PC-3 (cell line): ENCODE data around the gene RTN4RL2. TPM values are rescaled to one million over a fixed set of nuclear protein-coding genes. Genes with fewer than 3 reads are reported as not detected.

ENCODE experiments used
- ATAC-seq: fragments of 200-7000 bp; cut with Tn5 transposase; 2 replicates; pipeline ENCODE4 v1.9.1; 2020; ENCODE audit warnings: mild to moderate bottlenecking, moderate library complexity
- BruUV-seq: library from RNA; stranded (reverse); fragments of 400-500 nt; replicated peaks from 2 replicates; lab custom pipeline; 2021; lab: Mats Ljungman, UMichigan
- CTCF ChIA-PET: fragments of 300-600 bp; sonication (Branson Sonifier 250); formaldehyde crosslinking; loops from one replicate; lab custom pipeline; 2022; ENCODE audit warnings: antibody characterized with exemption; lab: Charles Lee
- POLR2A ChIA-PET: fragments of 300-600 bp; sonication (Branson Sonifier 250); formaldehyde crosslinking; loops from one replicate; lab custom pipeline; 2022; ENCODE audit warnings: antibody characterized with exemption; ENCODE audit not compliant: unreplicated experiment; lab: Charles Lee
- DNase-seq: peaks from one replicate; pipeline ENCODE4 v3.0.0-alpha.2; 2015
- H2AFZ ChIP-seq: fragments of 300-600 bp; sonication (generic); 2 replicates; pipeline ENCODE4 v1.6.0; 2016; ENCODE audit warnings: antibody characterized with exemption, low read length
- H3F3A ChIP-seq: fragments of 300-600 bp; sonication (generic); one replicate; pipeline ENCODE4 v1.6.0; 2017; ENCODE audit warnings: antibody characterized with exemption, low read length, control low read depth, mild to moderate bottlenecking; ENCODE audit not compliant: unreplicated experiment
- H3K27ac ChIP-seq: fragments of 300-600 bp; sonication (generic); 2 replicates; pipeline ENCODE4 v1.5.1; 2016; ENCODE audit warnings: mild to moderate bottlenecking, low read length
- H3K27me3 ChIP-seq: fragments of 300-600 bp; sonication (generic); 2 replicates; pipeline ENCODE4 v1.6.1; 2016; ENCODE audit warnings: low read length, mixed read lengths
- H3K36me3 ChIP-seq: fragments of 300-600 bp; sonication (generic); 2 replicates; pipeline ENCODE4 v1.6.1; 2016; ENCODE audit warnings: low read depth, mixed run types, low read length, mixed read lengths
- H3K4me1 ChIP-seq: fragments of 300-600 bp; sonication (generic); 2 replicates; pipeline ENCODE4 v1.5.1; 2016; ENCODE audit warnings: low read length; ENCODE audit not compliant: insufficient read depth
- H3K4me2 ChIP-seq: fragments of 300-600 bp; sonication (generic); 2 replicates; pipeline ENCODE4 v1.6.0; 2016; ENCODE audit warnings: low read length
- H3K4me3 ChIP-seq: fragments of 300-600 bp; sonication (generic); 2 replicates; pipeline ENCODE4 v1.5.1; 2016; ENCODE audit warnings: mild to moderate bottlenecking, low read length, mixed read lengths
- H3K79me2 ChIP-seq: fragments of 300-600 bp; sonication (generic); 2 replicates; pipeline ENCODE4 v1.6.1; 2017; ENCODE audit warnings: low read length, mixed read lengths
- H3K9ac ChIP-seq: fragments of 300-600 bp; sonication (generic); 2 replicates; pipeline ENCODE4 v1.6.0; 2016; ENCODE audit warnings: mild to moderate bottlenecking, low read length
- H3K9me2 ChIP-seq: fragments of 300-600 bp; sonication (generic); replicated peaks from 2 replicates; pipeline ENCODE4 v1.6.1; 2016; ENCODE audit warnings: mixed run types, low read length, mixed read lengths
- H3K9me3 ChIP-seq: fragments of 300-600 bp; sonication (generic); 2 replicates; pipeline ENCODE4 v1.6.1; 2016; ENCODE audit warnings: low read length, mixed read lengths
- H4K20me1 ChIP-seq: fragments of 300-600 bp; sonication (generic); 2 replicates; pipeline ENCODE4 v1.6.1; 2016; ENCODE audit warnings: low read length, mixed read lengths
- CTCF ChIP-seq: fragments of 300-600 bp; sonication (generic); conservative IDR thresholded peaks from 2 replicates; pipeline ENCODE4 v1.5.1; 2017; ENCODE audit warnings: antibody characterized with exemption, low read depth, mild to moderate bottlenecking, low read length
- EZH2 ChIP-seq: fragments of 300-600 bp; sonication (generic); IDR thresholded peaks from one replicate; pipeline ENCODE4 v1.6.1; 2017; ENCODE audit warnings: antibody characterized with exemption, mild to moderate bottlenecking, low read length; ENCODE audit not compliant: unreplicated experiment
- EZH2phosphoT487 ChIP-seq: fragments of 300-600 bp; sonication (generic); IDR thresholded peaks from 2 replicates; pipeline ENCODE4 v1.6.1; 2018; ENCODE audit warnings: mild to moderate bottlenecking, antibody characterized with exemption, low read length, borderline replicate concordance
- intact Hi-C: fragments of 100-400 bp; cut with micrococcal nuclease; formaldehyde crosslinking; loops from 2 replicates; pipeline ENCODE4 v1.9.0; 2023
- total RNA-seq: library from RNA; depleted of rRNA; stranded (reverse); fragments of >200 nt; gene quantifications from 2 replicates; pipeline ENCODE4 v1.2.3, GENCODE V29; 2014

The RTN4RL2 gene
- total RNA-seq, 1 experiment from 2014 or later: 3.5 TPM

- no TSS peak for BruUV-seq
- Histone ChIP-seq H3K4me1 (no peaks in the 10 kb centered on the region), H3K9me3 (no peaks in the 10 kb centered on the region), H3K9me2 (no peaks in the 10 kb centered on the region), H4K20me1 (no peaks in the 10 kb centered on the region), H3K79me2 (no peaks in the 10 kb centered on the region), H3F3A (no peaks in the 10 kb centered on the region), H3K9ac (no peak overlapping the region), H3K27ac (no peak overlapping the region), H3K36me3 (0 out of 2 replicates have a peak, but pooled peaks cover 8% of the 10 kb centered on the region), H3K27me3 (no peaks in the 10 kb centered on the region), H3K4me2 (no peak overlapping the region), H3K4me3 (no peak overlapping the region), H2AFZ (no peak overlapping the region)
- CTCF ChIA-PET: no interaction called here
- ATAC-seq (no peak), DNase-seq (no peak)
- POLR2A ChIA-PET: no interaction called here
- intact Hi-C loops: no loop called here
- TF ChIP-seq EZH2: no peak
- no peak for TF ChIP-seq CTCF
- no peak for TF ChIP-seq EZH2phosphoT487
Measured at GRCh38 chr11:57414612-57415212, 45.6 kb upstream of the RTN4RL2 start.

GRCh38 chr11:57416436-57416835, 43.9 kb upstream of the RTN4RL2 start:
- no peak overlapping the region for H3K9ac ChIP-seq
- H3K4me3 ChIP-seq: no peak overlapping the region
- H3K79me2 ChIP-seq: no peaks in the 10 kb centered on the region
- no peaks in the 10 kb centered on the region for H3F3A ChIP-seq
- DNase-seq: no peak
- TF ChIP-seq CTCF (no peak), EZH2 (no peak), EZH2phosphoT487 (no peak)
- no peak overlapping the region for H3K27ac ChIP-seq
- H3K36me3 ChIP-seq: 0 out of 2 replicates have a peak, but pooled peaks cover 8% of the 10 kb centered on the region
- intact Hi-C loops: no loop called here
- no TSS peak for BruUV-seq
- no peak for ATAC-seq
- H4K20me1 ChIP-seq: no peaks in the 10 kb centered on the region
- no peaks in the 10 kb centered on the region for H3K27me3 ChIP-seq
- no peak overlapping the region for H3K4me2 ChIP-seq
- POLR2A ChIA-PET: no interaction called here
- H2AFZ ChIP-seq: no peak overlapping the region
- no peaks in the 10 kb centered on the region for H3K4me1 ChIP-seq
- no peaks in the 10 kb centered on the region for H3K9me2 ChIP-seq
- CTCF ChIA-PET: no interaction called here
- no peaks in the 10 kb centered on the region for H3K9me3 ChIP-seq

GRCh38 chr11:57417056-57417455, 43.3 kb upstream of the RTN4RL2 start:
- no peak overlapping the region for H3K4me3 ChIP-seq
- no peak for TF ChIP-seq CTCF
- TF ChIP-seq EZH2: no peak
- no peak for TF ChIP-seq EZH2phosphoT487
- H4K20me1 ChIP-seq: no peaks in the 10 kb centered on the region
- ChIA-PET CTCF (no interaction called here), POLR2A (no interaction called here)
- H2AFZ ChIP-seq: no peak overlapping the region
- H3K9me2 ChIP-seq: no peaks in the 10 kb centered on the region
- no peaks in the 10 kb centered on the region for H3K79me2 ChIP-seq
- no peak overlapping the region for H3K27ac ChIP-seq
- BruUV-seq: no TSS peak
- no peak overlapping the region for H3K9ac ChIP-seq
- intact Hi-C loops: no loop called here
- H3K36me3 ChIP-seq: 0 out of 2 replicates have a peak, but pooled peaks cover 8% of the 10 kb centered on the region
- H3F3A ChIP-seq: no peaks in the 10 kb centered on the region
- DNase-seq (no peak), ATAC-seq (no peak)
- no peaks in the 10 kb centered on the region for H3K9me3 ChIP-seq
- H3K4me2 ChIP-seq: no peak overlapping the region
- H3K27me3 ChIP-seq: no peaks in the 10 kb centered on the region
- no peaks in the 10 kb centered on the region for H3K4me1 ChIP-seq
